Heart left ventricle (tissue), 13 donors: ENCODE results near the gene SLC16A10.

Experiments used
- POLR2A ChIP-seq, 2 donors: fragments of 450-650 bp; IDR thresholded peaks; one replicate each; pipeline ENCODE4 v1.6.1; 2017; ENCODE audit warnings: antibody characterized with exemption in 2 of 2, mild to moderate bottlenecking in 2 of 2, moderate library complexity in 2 of 2
- TF ChIP-seq, protein P1 (sequence below), 12 donors: fragments of 200-600 bp; sonication (generic) in 4 of 12; IDR thresholded peaks; one replicate each; pipeline versions ENCODE4 v1.5.0 to v1.8.0; 2018 to 2022; ENCODE audit warnings: antibody characterized with exemption in 12 of 12, mild to moderate bottlenecking in 5 of 12
- donor health status: ischemic (EF 13 %, LVEDD 7.1; RV severe dilation, severe dysfunction).
- donor health status: DM: no; HTN: yes; CAD: no.
- donor health status: DM: no; HTN: no; CAD: no.
- donor health status: ischemic (EF 25% LVEDD 6.9; RV normal size, moderate dysfunction).
- donor health status: ischemic (EF 25% LVEDD 5.7; RV mildly dilated, moderate dysfunction).
- donor health status: ischemic (EF 35%, LVEDD 5.7; RV mildly dilated, moderate dysfunction).
- donor health status: nonischemic (EF 11% LVEDD 7.7; RV severe dilation, severe dysfunction).
- donor health status: DM: yes; HTN: yes; CAD: no.
- donor health status: PGD.
- donor health status: ischemic (EF 29% LVEDD 5.4; RV normal size, mild dysfunction).
- donor health status: nonischemic (EF 23%, LVEDD 6.1; RV moderate dilation, normal function).

DNA sequence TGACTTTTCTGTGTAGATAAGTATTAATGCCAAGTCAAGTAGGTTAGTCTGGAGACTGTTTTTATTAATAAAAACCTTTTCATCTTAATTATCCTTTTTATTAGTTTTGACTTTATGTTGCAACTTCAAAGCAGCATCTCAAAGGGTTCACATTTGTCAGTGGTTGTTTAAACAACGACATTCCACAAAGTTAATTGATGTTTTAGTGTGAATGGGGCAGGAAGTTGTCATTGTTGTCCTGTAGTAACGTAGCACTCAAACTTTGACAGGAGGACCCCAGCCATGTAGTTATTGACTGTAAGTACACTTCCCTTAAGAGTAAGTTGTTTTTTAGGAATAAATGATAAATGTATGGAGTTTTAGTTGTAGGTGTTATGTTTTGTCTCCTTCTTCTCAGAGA, 11.3 kb downstream of the SLC16A10 start:
- TF ChIP-seq, protein P1, sequence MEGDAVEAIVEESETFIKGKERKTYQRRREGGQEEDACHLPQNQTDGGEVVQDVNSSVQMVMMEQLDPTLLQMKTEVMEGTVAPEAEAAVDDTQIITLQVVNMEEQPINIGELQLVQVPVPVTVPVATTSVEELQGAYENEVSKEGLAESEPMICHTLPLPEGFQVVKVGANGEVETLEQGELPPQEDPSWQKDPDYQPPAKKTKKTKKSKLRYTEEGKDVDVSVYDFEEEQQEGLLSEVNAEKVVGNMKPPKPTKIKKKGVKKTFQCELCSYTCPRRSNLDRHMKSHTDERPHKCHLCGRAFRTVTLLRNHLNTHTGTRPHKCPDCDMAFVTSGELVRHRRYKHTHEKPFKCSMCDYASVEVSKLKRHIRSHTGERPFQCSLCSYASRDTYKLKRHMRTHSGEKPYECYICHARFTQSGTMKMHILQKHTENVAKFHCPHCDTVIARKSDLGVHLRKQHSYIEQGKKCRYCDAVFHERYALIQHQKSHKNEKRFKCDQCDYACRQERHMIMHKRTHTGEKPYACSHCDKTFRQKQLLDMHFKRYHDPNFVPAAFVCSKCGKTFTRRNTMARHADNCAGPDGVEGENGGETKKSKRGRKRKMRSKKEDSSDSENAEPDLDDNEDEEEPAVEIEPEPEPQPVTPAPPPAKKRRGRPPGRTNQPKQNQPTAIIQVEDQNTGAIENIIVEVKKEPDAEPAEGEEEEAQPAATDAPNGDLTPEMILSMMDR (IDR thresholded peaks at IDR 0.05): no peak
- TF ChIP-seq POLR2A (IDR thresholded peaks at IDR 0.05): no peak
